K562 (cell line): ENCODE results near the gene ARHGEF4. TPM values are rescaled to one million over a fixed set of nuclear protein-coding genes. Genes with fewer than 3 reads are reported as not detected.

Source experiments
- ATAC-seq: fragments of 200-7000 bp; cut with Tn5 transposase; 3 replicates; pipeline ENCODE4 v1.9.1; 2020; ENCODE audit warnings: moderate library complexity
- BruUV-seq: library from RNA; stranded (reverse); fragments of 400-500 nt; replicated peaks from 2 replicates; lab custom pipeline; 2021; lab: Mats Ljungman, UMichigan
- CTCF ChIA-PET: fragments of 300-600 bp; formaldehyde crosslinking; extraction: SDS; loops from one replicate; lab custom pipeline; 2021; ENCODE audit warnings: low intra/inter-chr PET ratio; lab: Yijun Ruan, JAX
- POLR2A ChIA-PET: fragments of 300-600, 350-650 bp; sonication (Branson Sonifier 250); formaldehyde crosslinking; extraction: SDS; loops from one replicate; lab custom pipeline; 2021; ENCODE audit warnings: antibody characterized with exemption, inconsistent platforms; lab: Yijun Ruan, JAX
- DNase-seq, 4 experiments: peaks; one replicate each; pipeline versions ENCODE4 v3.0.0 to v3.0.0-alpha.2; 2011 to 2018; ENCODE audit warnings: low spot score in 3 of 4, mixed read lengths in 3 of 4; ENCODE audit errors: extremely low read depth in 1 of 4
- FAIRE-seq: peaks from 2 replicates; lab custom pipeline; 2011; peaks lifted over from hg19 to GRCh38; lab: Jason Lieb, UNC
- H2AFZ ChIP-seq: 2 replicates; pipeline ENCODE4 v1.6.0; 2011; ENCODE audit warnings: low read depth, low read length, control low read depth, inconsistent platforms
- H3K27ac ChIP-seq: fragments of 200-600 bp; 3 replicates; pipeline ENCODE4 v1.8.0; 2011; ENCODE audit warnings: low read depth, mild to moderate bottlenecking, control low read depth, inconsistent platforms, low read length, moderate library complexity, mixed read lengths; ENCODE audit errors: extremely low read depth
- H3K27me3 ChIP-seq, 2 experiments: fragments of 300-600 bp in 1 of 2; 2 replicates in 1 of 2; 3 replicates in 1 of 2; pipeline versions ENCODE4 v1.6.0 to v1.8.0; 2011; ENCODE audit warnings: inconsistent platforms in 2 of 2, low read length in 2 of 2, mild to moderate bottlenecking in 1 of 2, mixed read lengths in 1 of 2, moderate library complexity in 1 of 2; ENCODE audit not compliant: control insufficient read depth in 2 of 2, insufficient read depth in 2 of 2
- H3K36me3 ChIP-seq: fragments of 300-600 bp; 3 replicates; pipeline ENCODE4 v1.8.0; 2011; ENCODE audit warnings: mild to moderate bottlenecking, low read length, inconsistent platforms; ENCODE audit not compliant: control insufficient read depth, insufficient read depth
- H3K4me1 ChIP-seq, 2 experiments: fragments of 200-600 bp in 1 of 2; replicated peaks in 1 of 2; 2 replicates in 1 of 2; 3 replicates in 1 of 2; pipeline versions ENCODE4 v1.5.1 to v1.8.0; 2011; ENCODE audit warnings: inconsistent platforms in 2 of 2, low read length in 2 of 2, mild to moderate bottlenecking in 1 of 2, mixed read lengths in 1 of 2, moderate library complexity in 1 of 2; ENCODE audit not compliant: control insufficient read depth in 2 of 2, insufficient read depth in 2 of 2
- H3K4me2 ChIP-seq: 2 replicates; pipeline ENCODE4 v1.6.1; 2011; ENCODE audit warnings: low read length, control low read depth, inconsistent platforms, mixed read lengths; ENCODE audit not compliant: insufficient read depth
- H3K4me3 ChIP-seq: fragments of 200-600 bp; sonication (generic), shearing (Covaris generic); 2 replicates; pipeline ENCODE4 v1.5.1; 2016; ENCODE audit warnings: control low read depth, inconsistent platforms
- H3K79me2 ChIP-seq: fragments of 200-600 bp; 3 replicates; pipeline ENCODE4 v1.8.0; 2011; ENCODE audit warnings: low read length, inconsistent platforms; ENCODE audit not compliant: control insufficient read depth, insufficient read depth
- H3K9ac ChIP-seq, 2 experiments: 2 replicates each; pipeline versions ENCODE4 v1.6.0 to v1.6.1; 2011; ENCODE audit warnings: low read depth in 2 of 2, low read length in 2 of 2, control low read depth in 1 of 2, inconsistent platforms in 1 of 2, mild to moderate bottlenecking in 1 of 2, mixed read lengths in 1 of 2; ENCODE audit not compliant: insufficient read depth in 1 of 2
- H3K9me1 ChIP-seq: one replicate; pipeline ENCODE4 v1.6.0; 2011; ENCODE audit warnings: inconsistent platforms, mild to moderate bottlenecking, low read length, moderate library complexity; ENCODE audit not compliant: control insufficient read depth, insufficient read depth
- H3K9me3 ChIP-seq: replicated peaks from 2 replicates; pipeline ENCODE4 v1.5.1; 2011; ENCODE audit warnings: low read depth, low read length, inconsistent platforms; ENCODE audit not compliant: control insufficient read depth, insufficient read depth
- H4K20me1 ChIP-seq: replicated peaks from 2 replicates; pipeline ENCODE4 v1.6.1; 2011; ENCODE audit warnings: low read length, inconsistent platforms, mixed read lengths; ENCODE audit not compliant: control insufficient read depth, insufficient read depth
- CBX2 ChIP-seq: fragments of 200-600 bp; sonication (generic); IDR thresholded peaks from one replicate; pipeline ENCODE4 v1.6.1; 2012; ENCODE audit warnings: mild to moderate bottlenecking, low read length, inconsistent platforms; ENCODE audit not compliant: insufficient read depth, poor library complexity, severe bottlenecking
- FOXJ2 ChIP-seq: fragments of 200-800 bp; sonication (Bioruptor generic); IDR thresholded peaks from 2 replicates; pipeline ENCODE4 v1.6.1; 2016; ENCODE audit warnings: missing genetic modification characterization, missing compliant biosample characterization
- HDGF ChIP-seq: fragments of 450-650 bp; IDR thresholded peaks from 2 replicates; pipeline ENCODE4 v1.6.1; 2016
- HMBOX1 ChIP-seq: sonication (generic); IDR thresholded peaks from 2 replicates; pipeline ENCODE4 v1.6.1; 2016
- HMGN3 ChIP-seq: IDR thresholded peaks from 2 replicates; pipeline ENCODE4 v1.6.1; 2011; ENCODE audit warnings: borderline replicate concordance, low read depth, mild to moderate bottlenecking, mixed read lengths, low read length; ENCODE audit not compliant: insufficient read length; ENCODE audit errors: extremely low read depth
- NFXL1 ChIP-seq: fragments of 450-650 bp; formaldehyde crosslinking; IDR thresholded peaks from 2 replicates; pipeline ENCODE4 v1.4.0; 2021; ENCODE audit warnings: mild to moderate bottlenecking
- RAD51 ChIP-seq: fragments of 450-650 bp; IDR thresholded peaks from 2 replicates; pipeline ENCODE4 v1.7.1; 2016; ENCODE audit warnings: low read depth, mild to moderate bottlenecking, borderline replicate concordance
- STAG1 ChIP-seq: sonication (generic); formaldehyde crosslinking; IDR thresholded peaks from 2 replicates; pipeline ENCODE4 v1.5.0; 2020; ENCODE audit warnings: missing genetic modification reagents, borderline replicate concordance
- TRIM28 ChIP-seq: fragments of 450-650 bp; IDR thresholded peaks from 2 replicates; pipeline ENCODE4 v1.6.1; 2017
- TSC22D4 ChIP-seq: fragments of 450-650 bp; IDR thresholded peaks from 2 replicates; pipeline ENCODE4 v1.6.1; 2016; ENCODE audit warnings: missing genetic modification characterization, missing biosample characterization, control low read depth
- ZBTB33 ChIP-seq: sonication (generic); formaldehyde crosslinking; IDR thresholded peaks from 2 replicates; pipeline ENCODE4 v1.8.1; 2023; ENCODE audit warnings: mild to moderate bottlenecking, missing genetic modification reagents
- ZBTB43 ChIP-seq: sonication (generic); formaldehyde crosslinking; IDR thresholded peaks from 2 replicates; pipeline ENCODE4 v1.8.0; 2023; ENCODE audit warnings: mild to moderate bottlenecking, missing genetic modification reagents
- ZNF212 ChIP-seq: fragments of 450-650 bp; formaldehyde crosslinking; IDR thresholded peaks from 2 replicates; pipeline ENCODE4 v1.4.0; 2020; ENCODE audit warnings: mild to moderate bottlenecking
- ZNF274 ChIP-seq: IDR thresholded peaks from 2 replicates; pipeline ENCODE4 v1.6.1; 2011; ENCODE audit warnings: low read depth, mild to moderate bottlenecking, low read length, moderate library complexity, borderline replicate concordance
- ZNF311 ChIP-seq: fragments of 250-450 bp; sonication (Bioruptor Pico); IDR thresholded peaks from 2 replicates; pipeline ENCODE4 v1.4.0; 2020; ENCODE audit warnings: mild to moderate bottlenecking, moderate library complexity
- WGBS: fragments of 100-300 bp; shearing (Covaris generic); methylation state at CpG from one replicate; pipeline ENCODE4 v1.1.6; 2016; ENCODE audit warnings: low coverage, mixed read lengths; ENCODE audit not compliant: insufficient coverage; ENCODE audit errors: missing lambda C conversion rate; 5-methylcytosine and 5-hydroxymethylcytosine counted together
- in situ Hi-C: fragments of 300-500 bp; cut with MboI; formaldehyde crosslinking; loops from 4 replicates; pipeline ENCODE4 v1.15.0; 2018; ENCODE audit warnings: inconsistent platforms, mixed read lengths
- intact Hi-C: fragments of 100-400 bp; cut with micrococcal nuclease; formaldehyde crosslinking; loops from 2 replicates; pipeline ENCODE4 v1.14.2; 2022
- polyA plus RNA-seq, 8 experiments: library from polyadenylated mRNA; depleted of rRNA in 4 of 8; stranded (reverse) in 5 of 8; unstranded in 3 of 8; fragments of >200 nt; fragmentation: Nextera tagmentation in 2 of 8; fragmentation: Illumina TruSeq in 1 of 8; extraction: Ambion mirVana in 2 of 8; extraction: Trizol in 1 of 8; gene quantifications; 2 replicates each; pipeline versions ENCODE4 v1.2.1 to v1.2.3, GENCODE V29; 2011 to 2014; ENCODE audit warnings: inconsistent platforms in 1 of 8, missing spikeins in 1 of 8
- total RNA-seq, 7 experiments: library from RNA; depleted of rRNA in 6 of 7; stranded (reverse); fragments of >200 nt in 6 of 7; fragmentation: Illumina TruSeq in 2 of 7; extraction: Trizol in 2 of 7; gene quantifications; 2 replicates each; pipeline versions ENCODE4 v1.2.1 to v1.2.3, GENCODE V29; 2011 to 2021; ENCODE audit warnings: low replicate concordance in 1 of 7
- TF ChIP-seq, protein P1 (sequence below): IDR thresholded peaks from 2 replicates; pipeline ENCODE4 v1.6.1; 2011; ENCODE audit warnings: borderline replicate concordance, low read depth, mild to moderate bottlenecking, moderate library complexity, low read length; ENCODE audit not compliant: insufficient read depth, poor library complexity, severe bottlenecking

The ARHGEF4 gene
- total and polyA plus RNA-seq, 9 of the 15 experiments (the other 6 are each of a cell fraction or from before 2014, with no cell fraction given): not detected

DNA sequence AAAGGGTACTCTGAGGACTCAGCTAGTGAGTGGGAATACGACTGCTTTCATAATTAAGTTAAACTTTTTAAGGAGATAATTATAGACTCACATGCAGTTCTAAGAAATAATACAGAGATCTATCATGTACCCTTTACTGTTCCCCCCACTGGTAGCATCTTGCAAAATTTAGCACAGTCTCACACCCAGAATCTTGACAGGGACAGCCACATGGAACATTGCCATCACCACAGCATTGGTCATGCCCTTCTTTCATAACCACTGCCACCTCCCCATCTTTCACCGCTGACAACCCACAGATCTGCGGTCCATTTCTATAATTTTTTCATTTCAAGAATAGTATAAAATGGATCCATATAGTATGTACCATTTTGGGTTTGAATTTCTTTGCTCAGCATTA, 37.8 kb downstream of the ARHGEF4 start:
- WGBS: 0% methylated on average over 3 of the region's 3 CpGs
- Histone ChIP-seq H2AFZ (no peak overlapping the region), H3K27me3 (peaks cover 13 to 45% of the 10 kb centered on the region in 2 experiments), H3K36me3 (no peaks in the 10 kb centered on the region), H3K4me2 (no peak overlapping the region), H3K4me3 (no peak overlapping the region), H3K9me1 (no peaks in the 10 kb centered on the region), H3K9me3 (no peaks in the 10 kb centered on the region), H3K79me2 (no peaks in the 10 kb centered on the region), H3K4me1 (no peaks in the 10 kb centered on the region), H3K9ac (no peak overlapping the region), H3K27ac (no peak overlapping the region), H4K20me1 (no peaks in the 10 kb centered on the region)
- BruUV-seq: no TSS peak
- FAIRE-seq (no peak), ATAC-seq (no peak), DNase-seq (no peak)
- in situ Hi-C loops: no loop called here
- POLR2A ChIA-PET: no interaction called here
- CTCF ChIA-PET: interaction anchor here (1.9 kb wide), 1 partner anchor 76 kb away, joined by 14 read pairs; no protein-coding TSS in a partner anchor
- intact Hi-C loops: no loop called here
- TF ChIP-seq HDGF: no peak
- no peak for TF ChIP-seq RAD51
- no peak for TF ChIP-seq ZNF311 (CRISPR knock-in tag)
- TF ChIP-seq TRIM28: no peak
- TF ChIP-seq HMGN3: no peak
- no peak for TF ChIP-seq HMBOX1
- TF ChIP-seq ZBTB33 (CRISPR knock-in tag): no peak
- no peak for TF ChIP-seq ZNF212 (CRISPR knock-in tag)
- TF ChIP-seq ZBTB43 (CRISPR knock-in tag): no peak
- no peak for TF ChIP-seq ZNF274
- TF ChIP-seq FOXJ2 (tag): no peak
- TF ChIP-seq NFXL1: no peak
- TF ChIP-seq STAG1: no peak
- TF ChIP-seq, protein P1, sequence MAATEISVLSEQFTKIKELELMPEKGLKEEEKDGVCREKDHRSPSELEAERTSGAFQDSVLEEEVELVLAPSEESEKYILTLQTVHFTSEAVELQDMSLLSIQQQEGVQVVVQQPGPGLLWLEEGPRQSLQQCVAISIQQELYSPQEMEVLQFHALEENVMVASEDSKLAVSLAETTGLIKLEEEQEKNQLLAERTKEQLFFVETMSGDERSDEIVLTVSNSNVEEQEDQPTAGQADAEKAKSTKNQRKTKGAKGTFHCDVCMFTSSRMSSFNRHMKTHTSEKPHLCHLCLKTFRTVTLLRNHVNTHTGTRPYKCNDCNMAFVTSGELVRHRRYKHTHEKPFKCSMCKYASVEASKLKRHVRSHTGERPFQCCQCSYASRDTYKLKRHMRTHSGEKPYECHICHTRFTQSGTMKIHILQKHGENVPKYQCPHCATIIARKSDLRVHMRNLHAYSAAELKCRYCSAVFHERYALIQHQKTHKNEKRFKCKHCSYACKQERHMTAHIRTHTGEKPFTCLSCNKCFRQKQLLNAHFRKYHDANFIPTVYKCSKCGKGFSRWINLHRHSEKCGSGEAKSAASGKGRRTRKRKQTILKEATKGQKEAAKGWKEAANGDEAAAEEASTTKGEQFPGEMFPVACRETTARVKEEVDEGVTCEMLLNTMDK: no peak
- no peak for TF ChIP-seq TSC22D4 (tag)
- TF ChIP-seq CBX2: no peak
